ENCODE results near the gene MZT1.

The MZT1 gene

DNA sequence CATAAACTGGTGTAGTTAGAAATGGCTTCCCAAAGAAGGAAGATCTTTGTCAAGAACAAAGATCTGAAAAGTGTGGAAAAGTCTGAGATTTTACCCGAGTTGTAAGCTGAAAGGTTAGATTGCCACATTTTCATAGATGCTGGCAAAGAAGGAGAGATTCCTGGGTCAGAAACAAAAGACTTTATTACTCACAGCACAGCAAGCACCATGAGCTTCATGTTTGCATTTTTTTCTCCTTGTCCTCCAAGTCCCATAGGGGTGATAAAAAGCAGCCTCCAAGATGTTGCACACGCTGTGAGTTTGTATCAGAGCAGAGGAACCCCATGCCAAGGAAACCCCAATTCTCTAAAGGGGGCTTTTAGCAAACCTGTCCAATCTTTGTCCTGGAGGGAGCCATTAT is 29.3 kb downstream of the MZT1 start:
- Mint-ChIP-seq H3K27ac (no peak overlapping the region), H3K4me3 (no peak overlapping the region), H3K9me3 (no peaks in the 10 kb centered on the region), H3K27me3 (no peaks in the 10 kb centered on the region), H3K4me1 (ENCODE audit: low read depth) (no peaks in the 10 kb centered on the region), H3K36me3 (ENCODE audit: low read depth) (no peaks in the 10 kb centered on the region)

DNA sequence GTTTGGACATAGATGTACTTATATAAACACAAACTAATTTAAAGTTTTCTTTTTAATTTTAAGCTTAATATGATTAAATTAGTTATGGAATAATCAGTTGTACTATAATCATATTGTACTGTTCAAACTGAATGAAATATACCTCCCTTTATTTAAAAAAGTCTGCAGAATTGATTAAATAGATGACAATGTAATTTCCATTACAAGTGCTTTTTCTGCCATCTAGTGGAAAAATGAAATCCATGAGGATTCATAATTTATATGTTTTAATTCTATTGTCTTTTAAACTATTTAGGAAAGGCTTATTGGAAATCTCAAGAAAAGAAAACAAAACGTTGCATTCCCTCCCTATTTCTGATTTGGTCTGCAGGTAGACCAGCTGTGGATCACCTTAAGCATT is 30.9 kb downstream of the MZT1 start:
- peaks cover 4% of the 10 kb centered on the region for H3K9me3 Mint-ChIP-seq
- no peak overlapping the region for H3K27ac Mint-ChIP-seq
- H3K4me1 Mint-ChIP-seq (ENCODE audit: low read depth) = no peaks in the 10 kb centered on the region

DNA sequence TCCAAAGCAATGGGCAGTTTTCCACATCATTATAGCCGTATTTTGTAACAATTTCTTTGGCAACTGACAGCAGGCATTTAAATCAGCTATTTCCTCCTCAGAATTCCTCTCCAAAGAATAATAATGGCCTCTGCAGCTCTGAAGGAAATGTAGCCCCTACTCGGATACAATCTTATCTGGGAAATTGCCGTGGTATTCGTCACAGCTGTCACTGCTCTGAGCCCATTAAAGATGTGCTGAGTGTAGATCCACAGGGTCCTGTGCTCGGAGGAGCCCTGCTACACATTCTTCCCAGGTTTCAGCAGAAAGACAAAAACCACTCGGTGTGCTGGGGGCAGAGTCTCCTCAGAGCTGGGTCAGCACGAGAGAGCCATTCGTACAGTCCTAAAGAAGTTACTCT is 33.1 kb downstream of the MZT1 start:
- no peaks in the 10 kb centered on the region for H3K4me1 Mint-ChIP-seq (ENCODE audit: low read depth)
- H3K27ac Mint-ChIP-seq = no peak overlapping the region
- H3K36me3 Mint-ChIP-seq (ENCODE audit: low read depth) = no peaks in the 10 kb centered on the region
- peaks cover 4% of the 10 kb centered on the region for H3K9me3 Mint-ChIP-seq
- H3K4me3 Mint-ChIP-seq = no peak overlapping the region
- peaks cover 12% of the 10 kb centered on the region for H3K27me3 Mint-ChIP-seq

More for the DNA sequence above, 30.9 kb downstream of the MZT1 start:
- no peaks in the 10 kb centered on the region for H3K36me3 Mint-ChIP-seq (ENCODE audit: low read depth)
- no peak overlapping the region for H3K4me3 Mint-ChIP-seq
- peaks cover 5% of the 10 kb centered on the region for H3K27me3 Mint-ChIP-seq

DNA sequence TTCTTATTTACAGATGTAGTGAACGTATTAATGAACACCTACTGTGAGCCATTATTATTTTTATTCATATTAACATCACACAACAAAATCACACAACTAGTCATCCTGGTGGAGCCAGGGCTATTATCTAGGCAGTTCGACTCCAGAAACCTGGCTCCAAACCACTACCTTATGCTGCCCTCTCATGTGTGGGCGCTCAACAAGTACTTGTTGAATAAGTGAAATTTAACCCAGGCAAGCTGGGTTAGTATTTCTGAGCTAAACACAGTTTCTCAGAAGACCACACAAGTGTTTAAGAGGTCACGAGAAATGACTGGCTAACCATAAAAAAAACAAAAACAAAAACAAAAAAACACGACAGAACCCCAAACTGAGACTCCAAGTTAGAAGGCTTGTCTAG is 33.6 kb downstream of the MZT1 start:
- H3K9me3 Mint-ChIP-seq = peaks cover 4% of the 10 kb centered on the region
- no peaks in the 10 kb centered on the region for H3K36me3 Mint-ChIP-seq (ENCODE audit: low read depth)
- H3K4me1 Mint-ChIP-seq (ENCODE audit: low read depth) = no peaks in the 10 kb centered on the region
- H3K4me3 Mint-ChIP-seq = no peak overlapping the region
- peaks cover 12% of the 10 kb centered on the region for H3K27me3 Mint-ChIP-seq
- H3K27ac Mint-ChIP-seq = no peak overlapping the region

DNA sequence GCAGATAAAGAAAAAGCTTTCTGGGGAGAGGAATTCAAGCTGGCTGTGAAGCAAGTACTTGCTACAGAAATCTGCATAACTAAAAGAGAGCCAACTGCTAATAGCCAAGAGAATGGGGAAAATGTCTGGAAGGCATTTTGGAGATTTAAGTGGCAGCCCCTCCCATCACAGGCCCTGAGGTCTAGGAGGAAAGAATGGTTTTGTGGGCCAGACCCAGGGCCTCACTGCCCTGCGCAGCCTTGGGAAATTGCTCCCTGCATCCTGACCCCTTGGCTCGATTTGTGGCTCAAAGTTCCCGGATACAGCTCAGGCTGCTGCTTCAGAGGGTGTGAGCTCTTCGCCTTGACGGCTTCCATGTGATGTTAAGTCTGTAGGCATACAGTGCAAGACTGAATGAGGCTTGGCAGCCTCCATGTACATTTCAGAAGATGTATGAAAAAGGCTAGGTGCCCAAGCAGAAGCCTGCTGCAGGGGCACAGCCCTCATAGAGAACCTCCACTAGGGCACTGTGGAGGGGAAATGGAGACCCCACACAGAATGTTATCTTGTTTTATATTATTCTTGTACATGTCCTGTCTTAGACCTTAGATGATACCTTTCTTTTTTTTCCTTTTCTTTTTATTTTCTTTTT is 34.4 kb downstream of the MZT1 start:
- no peaks in the 10 kb centered on the region for H3K36me3 Mint-ChIP-seq (ENCODE audit: low read depth)
- no peaks in the 10 kb centered on the region for H3K4me1 Mint-ChIP-seq (ENCODE audit: low read depth)
- peaks cover 13% of the 10 kb centered on the region for H3K27me3 Mint-ChIP-seq
- H3K4me3 Mint-ChIP-seq = no peak overlapping the region
- H3K27ac Mint-ChIP-seq = no peak overlapping the region
- peaks cover 4% of the 10 kb centered on the region for H3K9me3 Mint-ChIP-seq

DNA sequence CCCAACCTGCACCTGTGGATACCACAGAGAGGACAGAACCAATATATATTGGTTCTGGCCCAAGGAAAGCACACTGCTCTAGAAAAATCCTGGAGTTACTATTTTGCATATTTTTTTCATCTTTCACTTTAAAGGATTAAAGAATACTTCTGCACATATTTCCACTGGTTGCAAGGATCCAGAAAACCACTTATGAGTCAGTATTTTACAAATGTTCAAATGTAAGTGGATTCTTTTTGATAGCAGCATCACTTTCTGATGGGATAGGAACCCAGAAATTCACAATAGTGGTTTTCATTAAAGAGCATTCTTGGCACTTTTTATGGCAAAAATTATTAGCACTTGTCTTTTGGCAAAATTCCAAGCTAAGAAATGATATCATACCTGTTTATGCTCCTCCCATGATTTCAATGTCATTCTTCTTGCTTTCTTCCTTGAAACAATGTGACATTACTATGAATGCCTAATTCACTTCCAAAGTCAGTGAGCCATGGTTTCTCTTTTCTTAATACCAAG is 38.2 kb downstream of the MZT1 start:
- no peak overlapping the region for H3K27ac Mint-ChIP-seq
- H3K4me1 Mint-ChIP-seq (ENCODE audit: low read depth) = no peaks in the 10 kb centered on the region
- H3K27me3 Mint-ChIP-seq = peaks cover 24% of the 10 kb centered on the region
- H3K36me3 Mint-ChIP-seq (ENCODE audit: low read depth) = no peaks in the 10 kb centered on the region
- peaks cover 4% of the 10 kb centered on the region for H3K9me3 Mint-ChIP-seq
- no peak overlapping the region for H3K4me3 Mint-ChIP-seq

DNA sequence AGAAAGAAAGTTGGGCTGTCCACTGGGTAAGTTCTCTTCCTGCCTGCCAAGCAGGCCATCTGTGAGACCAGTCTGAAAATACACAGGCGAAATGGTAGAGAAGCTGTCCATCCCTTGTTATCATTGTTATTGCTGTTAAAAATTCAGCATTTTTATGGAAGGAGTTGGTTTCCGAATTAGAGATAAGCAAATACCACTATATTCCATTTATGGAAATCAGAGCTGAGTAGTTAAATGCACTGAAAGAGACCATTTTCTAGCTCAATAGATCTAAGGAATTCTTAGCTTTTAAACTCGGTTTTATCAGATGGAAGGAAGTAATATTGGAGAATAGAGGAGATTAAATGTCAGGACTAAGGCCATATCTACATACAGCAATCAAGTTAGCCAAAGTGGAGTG is 40.7 kb downstream of the MZT1 start:
- Mint-ChIP-seq H3K27me3 (peaks cover 26% of the 10 kb centered on the region), H3K9me3 (no peaks in the 10 kb centered on the region), H3K4me3 (no peak overlapping the region), H3K4me1 (ENCODE audit: low read depth) (no peaks in the 10 kb centered on the region), H3K27ac (no peak overlapping the region), H3K36me3 (ENCODE audit: low read depth) (no peaks in the 10 kb centered on the region)

DNA sequence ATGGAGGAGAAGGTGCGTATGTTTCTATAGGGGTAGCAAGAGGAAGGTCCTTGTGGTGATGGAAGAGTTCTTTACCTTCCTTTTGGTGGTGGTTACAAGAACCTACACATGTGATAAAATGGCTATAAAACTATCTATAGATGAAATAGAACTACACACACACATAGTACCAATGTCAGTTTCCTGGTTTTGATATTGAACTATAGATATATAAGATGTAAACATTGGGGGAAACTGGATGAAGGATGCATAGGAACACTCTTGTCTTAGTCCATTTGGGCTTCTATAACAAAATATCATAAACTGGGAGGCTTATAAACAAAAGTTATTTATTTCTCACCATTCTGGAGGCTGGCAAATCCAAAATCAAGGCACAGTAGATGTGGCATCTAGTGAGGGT is 47.1 kb downstream of the MZT1 start:
- Mint-ChIP-seq H3K27ac (no peak overlapping the region), H3K4me3 (no peak overlapping the region), H3K36me3 (ENCODE audit: low read depth) (no peaks in the 10 kb centered on the region), H3K9me3 (no peaks in the 10 kb centered on the region), H3K4me1 (ENCODE audit: low read depth) (no peaks in the 10 kb centered on the region), H3K27me3 (peaks cover 15% of the 10 kb centered on the region)

DNA sequence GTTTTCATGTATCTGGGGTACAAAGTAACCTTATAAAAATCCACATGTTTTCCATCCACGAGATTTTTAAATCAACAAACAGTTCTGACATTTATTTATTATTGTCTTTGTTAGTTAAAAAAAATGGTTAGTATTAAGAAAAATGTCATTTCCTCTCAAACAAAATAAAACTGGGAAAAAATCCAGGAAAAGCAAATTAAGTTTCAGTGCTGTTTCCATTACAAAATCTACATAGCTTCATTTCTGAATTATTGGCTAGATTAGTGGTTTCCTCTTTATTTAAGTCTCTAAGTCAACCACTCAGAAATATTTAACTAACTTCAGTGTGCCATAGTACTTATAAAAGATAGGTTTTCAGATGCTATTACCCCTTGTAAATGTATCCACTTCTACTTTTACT is 49.1 kb downstream of the MZT1 start:
- no peak overlapping the region for H3K4me3 Mint-ChIP-seq
- H3K36me3 Mint-ChIP-seq (ENCODE audit: low read depth) = no peaks in the 10 kb centered on the region
- H3K4me1 Mint-ChIP-seq (ENCODE audit: low read depth) = no peaks in the 10 kb centered on the region
- H3K27ac Mint-ChIP-seq = no peak overlapping the region
- peaks cover 13% of the 10 kb centered on the region for H3K27me3 Mint-ChIP-seq
- H3K9me3 Mint-ChIP-seq = no peaks in the 10 kb centered on the region

DNA sequence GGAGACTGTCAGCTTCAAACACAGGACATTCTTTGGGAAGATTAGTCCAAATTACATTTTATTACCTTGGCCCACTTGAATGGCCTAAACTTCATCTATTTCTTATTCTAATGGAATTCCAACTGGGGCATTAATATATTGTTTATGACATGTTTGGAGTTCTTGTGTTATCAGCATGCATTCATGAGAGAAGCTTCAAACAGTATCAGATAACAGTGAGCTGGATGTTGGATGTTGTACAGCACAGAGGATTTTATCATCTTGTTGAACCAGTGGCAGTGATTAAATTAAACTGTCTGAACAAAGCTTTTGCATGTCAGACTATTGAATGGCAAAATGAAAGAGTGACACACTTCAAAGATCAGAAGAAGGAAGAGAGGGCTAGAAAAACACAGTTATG is 50.0 kb downstream of the MZT1 start:
- H3K27ac Mint-ChIP-seq = no peak overlapping the region
- H3K4me1 Mint-ChIP-seq (ENCODE audit: low read depth) = no peaks in the 10 kb centered on the region
- H3K36me3 Mint-ChIP-seq (ENCODE audit: low read depth) = no peaks in the 10 kb centered on the region
- H3K4me3 Mint-ChIP-seq = no peak overlapping the region
- peaks cover 17% of the 10 kb centered on the region for H3K27me3 Mint-ChIP-seq
- no peaks in the 10 kb centered on the region for H3K9me3 Mint-ChIP-seq

DNA sequence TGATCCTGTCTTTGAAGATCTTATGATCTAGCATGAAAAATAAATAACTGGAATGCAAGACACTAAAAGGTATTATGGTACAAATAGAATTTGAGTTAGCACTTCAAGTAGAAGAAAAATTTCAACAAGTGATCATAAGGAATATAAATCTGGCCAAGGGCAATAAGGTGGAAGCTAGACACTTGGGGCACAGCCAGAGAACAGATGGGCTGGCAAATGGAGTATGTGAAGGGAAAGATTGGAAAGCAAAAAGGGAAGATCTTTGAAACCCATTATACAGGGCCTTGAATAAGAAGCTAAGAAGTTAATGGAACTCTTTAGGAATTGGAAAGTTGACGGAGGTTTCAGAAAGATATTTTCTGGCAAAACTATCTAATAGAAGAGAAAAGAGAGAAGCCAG is 61.0 kb downstream of the MZT1 start:
- Mint-ChIP-seq H3K9me3 (peaks cover 2% of the 10 kb centered on the region), H3K36me3 (ENCODE audit: low read depth) (no peaks in the 10 kb centered on the region), H3K27me3 (peaks cover 9% of the 10 kb centered on the region)

DNA sequence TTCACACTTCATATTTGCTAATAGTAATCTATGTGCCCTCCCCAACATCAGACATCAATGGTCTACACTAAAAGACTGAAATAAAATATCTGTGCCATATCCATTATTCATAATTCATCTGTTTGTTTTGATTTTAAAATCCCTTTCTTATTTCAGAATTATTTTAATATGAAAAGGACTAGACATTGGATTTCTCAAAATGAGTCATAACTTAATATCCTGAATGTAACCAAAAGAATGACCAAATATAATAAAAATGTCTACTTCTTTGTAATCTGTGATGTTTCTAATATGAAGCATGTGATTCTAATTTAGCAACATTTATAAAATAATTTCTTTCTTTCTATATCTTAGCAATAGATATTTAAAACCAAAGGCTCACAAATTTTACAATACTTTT is 64.9 kb downstream of the MZT1 start:
- Mint-ChIP-seq H3K27me3 (peaks cover 24% of the 10 kb centered on the region), H3K9me3 (no peaks in the 10 kb centered on the region), H3K4me3 (no peak overlapping the region), H3K27ac (no peak overlapping the region), H3K36me3 (ENCODE audit: low read depth) (no peaks in the 10 kb centered on the region), H3K4me1 (ENCODE audit: low read depth) (no peaks in the 10 kb centered on the region)

More for the DNA sequence above, 61.0 kb downstream of the MZT1 start:
- Mint-ChIP-seq H3K27ac (no peak overlapping the region), H3K4me3 (no peak overlapping the region), H3K4me1 (ENCODE audit: low read depth) (no peaks in the 10 kb centered on the region)

Data from stimulated activated naive CD8-positive, alpha-beta T cell treated with anti-CD3 and anti-CD28 coated beads, Interleukin-15, Interleukin-2, amounts not matched to agents 100 ng/mL and 50 ng/mL, for 24 hours (primary cell).